Aorta (tissue), 5 donors: Measurements from ENCODE around the gene TMIGD1. TPM values are rescaled to one million over a fixed set of nuclear protein-coding genes. Genes with fewer than 3 reads are reported as not detected.

ENCODE experiments used
- ATAC-seq: fragments of 200-7000 bp; cut with Tn5 transposase; one replicate; pipeline ENCODE4 v1.9.1; 2022; ENCODE audit warnings: moderate library complexity; ENCODE audit not compliant: low FRiP score
- DNase-seq, 2 donors: peaks; one replicate each; pipeline ENCODE4 v3.0.0-alpha.2; 2020
- H3K27ac ChIP-seq, 2 donors: one replicate each; pipeline ENCODE4 v1.5.1; 2013; ENCODE audit warnings: low read length in 2 of 2, mild to moderate bottlenecking in 2 of 2, moderate library complexity in 2 of 2, control low read depth in 1 of 2, inconsistent platforms in 1 of 2, low read depth in 1 of 2
- H3K27me3 ChIP-seq, 2 donors: one replicate each; pipeline ENCODE4 v1.6.1; 2013; ENCODE audit warnings: control low read depth in 1 of 2, low read length in 1 of 2, mild to moderate bottlenecking in 1 of 2, moderate library complexity in 1 of 2; ENCODE audit not compliant: insufficient read depth in 2 of 2, control insufficient read depth in 1 of 2
- H3K36me3 ChIP-seq, 2 donors: one replicate each; pipeline ENCODE4 v1.6.1; 2013; ENCODE audit warnings: control low read depth in 1 of 2, low read length in 1 of 2, mild to moderate bottlenecking in 1 of 2; ENCODE audit not compliant: insufficient read depth in 2 of 2, control insufficient read depth in 1 of 2
- H3K4me1 ChIP-seq, 2 donors: one replicate each; pipeline ENCODE4 v1.6.1; 2013; ENCODE audit warnings: low read length in 2 of 2, control low read depth in 1 of 2, mild to moderate bottlenecking in 1 of 2, moderate library complexity in 1 of 2; ENCODE audit not compliant: insufficient read depth in 2 of 2, control insufficient read depth in 1 of 2
- H3K4me3 ChIP-seq, 2 donors: one replicate each; pipeline ENCODE4 v1.5.1; 2013; ENCODE audit warnings: low read length in 2 of 2, control low read depth in 1 of 2, mild to moderate bottlenecking in 1 of 2
- H3K9me3 ChIP-seq: one replicate; pipeline ENCODE4 v1.6.1; 2013; ENCODE audit warnings: mild to moderate bottlenecking, low read length; ENCODE audit not compliant: control insufficient read depth
- WGBS, 2 donors: extraction: QIAGEN DNeasy Blood & Tissue Kit; methylation state at CpG; one replicate each; pipeline ENCODE4 v1.1.7; 2013; 5-methylcytosine and 5-hydroxymethylcytosine counted together
- intact Hi-C, 2 donors: fragments of 100-400 bp; cut with DNase I; formaldehyde crosslinking; loops; one replicate each; pipeline versions ENCODE4 v1.14.2 to v1.15.0; 2022
- polyA plus RNA-seq, 2 donors: library from polyadenylated mRNA; stranded (reverse); fragments of 200-250 nt; gene quantifications; one replicate each; pipeline ENCODE4 v1.2.3, GENCODE V29; 2013
- total RNA-seq, 2 donors: library from RNA; stranded (reverse); fragmentation: NEBNext Ultra II Directional; extraction: Animal tissue kit (Norgen Biotek cat#: 25700); gene quantifications; one replicate each; pipeline ENCODE4 v1.2.1, GENCODE V29; 2021
- donor health status: healthy with polysubstance abuse.
- donor health status: Bipolar disorder and iron deficiency.
- donor health status: DM: no; HTN: no; CAD: no.
- donor health status: DM: no; HTN: no; CAD: no.
- donor health status: DM: yes; HTN: yes; CAD: no.

TMIGD1 gene
- total and polyA plus RNA-seq, 4 donors, result 1.9 TPM; not detected in 3

DNA sequence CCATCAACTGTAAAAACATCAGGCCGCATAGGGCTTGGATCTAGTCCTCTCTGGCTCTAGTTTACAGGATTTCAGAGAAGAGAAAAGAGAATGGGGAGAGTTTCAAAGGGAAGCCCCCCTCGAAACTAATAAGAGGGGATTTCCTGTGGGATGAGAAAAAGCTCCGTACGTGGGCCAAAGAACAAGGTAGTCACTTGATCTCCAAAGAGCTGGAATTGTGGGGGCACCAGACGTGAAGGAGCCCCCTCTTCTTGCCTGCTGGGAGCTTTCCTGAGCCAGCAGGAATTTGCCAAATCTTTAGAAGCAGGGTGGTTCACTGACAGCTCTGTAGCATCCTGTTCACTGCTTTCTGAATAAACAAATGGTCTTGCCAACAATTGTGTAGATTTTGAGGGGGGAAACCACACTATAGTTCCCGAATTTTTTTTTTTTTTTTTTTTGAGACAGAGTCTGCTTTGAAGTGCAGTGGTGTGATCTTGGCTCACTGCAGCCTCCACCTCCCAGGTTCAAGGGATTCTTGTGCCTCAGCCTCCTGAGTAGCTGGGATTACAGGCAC is 7.0 kb upstream of the TMIGD1 start:
- DNase-seq, result no peak
- no peak overlapping the region for H3K4me3 ChIP-seq
- H3K27ac ChIP-seq, result no peak overlapping the region
- ATAC-seq, result no peak
- H3K27me3 ChIP-seq, result no peaks in the 10 kb centered on the region
- no peaks in the 10 kb centered on the region for H3K4me1 ChIP-seq
- intact Hi-C loops, result no loop called here
- H3K9me3 ChIP-seq, result no peaks in the 10 kb centered on the region
- 52% methylated on average over 6 of the region's 6 CpGs for WGBS, 2 donors
- H3K36me3 ChIP-seq, result no peaks in the 10 kb centered on the region

DNA sequence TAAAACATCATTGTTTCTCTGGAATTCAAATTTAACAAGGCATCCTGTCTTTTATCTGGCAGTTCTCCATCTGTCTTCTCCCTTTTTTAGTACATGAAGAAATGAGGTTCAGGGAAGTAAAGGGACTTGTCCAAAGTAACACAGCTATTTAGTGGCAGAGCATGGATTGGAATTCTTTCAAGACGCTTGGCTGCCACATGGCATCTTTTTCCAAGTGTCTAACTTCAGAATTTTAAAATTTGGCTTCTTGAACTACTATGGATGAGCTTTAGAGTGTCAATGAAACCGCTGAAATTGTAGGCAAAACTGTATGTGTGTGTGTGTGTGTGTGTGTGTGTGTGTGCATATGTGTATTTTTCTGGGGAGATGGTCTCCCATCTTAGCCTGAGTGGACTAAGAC is 5.2 kb upstream of the TMIGD1 start:
- Histone ChIP-seq H3K4me3 (no peak overlapping the region), H3K36me3 (no peaks in the 10 kb centered on the region), H3K4me1 (no peaks in the 10 kb centered on the region), H3K9me3 (no peaks in the 10 kb centered on the region), H3K27ac (no peak overlapping the region), H3K27me3 (no peaks in the 10 kb centered on the region)
- ATAC-seq, result no peak
- intact Hi-C loops, result loop anchor here in 1 of 2 donors (5.0 kb wide), 1 partner anchor 217 kb away; no protein-coding TSS in a partner anchor
- DNase-seq, result no peak
- 77 to 84% methylated on average over 2 of the region's 2 CpGs for WGBS, 2 donors

DNA sequence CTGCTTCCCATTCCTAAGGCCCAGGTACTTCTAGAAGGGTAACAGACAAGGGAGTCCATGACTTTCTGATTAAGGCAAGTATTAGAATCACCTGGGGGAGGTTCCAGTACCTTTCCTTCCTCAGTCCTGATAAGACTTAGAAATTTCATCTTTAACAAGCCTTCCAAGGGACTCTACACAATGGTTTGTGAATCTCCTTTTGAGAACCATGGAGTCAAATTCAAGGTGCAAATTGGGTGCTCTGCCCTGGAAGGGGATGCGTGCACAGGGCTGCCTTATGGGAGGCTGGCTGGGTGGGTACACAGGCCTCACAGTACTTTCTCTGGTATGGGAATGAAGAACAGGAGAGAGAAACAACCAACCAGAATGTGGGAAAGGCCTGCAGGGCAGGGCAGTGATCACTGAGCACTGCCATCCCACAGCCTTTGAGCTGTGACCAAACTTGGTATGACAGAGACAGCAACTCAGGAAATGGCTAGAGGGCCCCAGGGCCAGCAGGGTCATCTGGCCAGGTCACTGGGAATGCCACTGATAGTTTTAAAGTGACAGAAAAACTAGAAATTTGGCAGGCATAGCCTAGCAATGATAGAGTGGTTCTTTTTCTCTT is 3.6 kb upstream of the TMIGD1 start:
- Histone ChIP-seq H3K27me3 (no peaks in the 10 kb centered on the region), H3K36me3 (no peaks in the 10 kb centered on the region), H3K4me1 (no peaks in the 10 kb centered on the region), H3K27ac (no peak overlapping the region), H3K4me3 (no peak overlapping the region), H3K9me3 (no peaks in the 10 kb centered on the region)
- intact Hi-C loops, result loop anchor here in 1 of 2 donors (5.0 kb wide), 1 partner anchor 215 kb away; no protein-coding TSS in a partner anchor
- DNase-seq, result no peak
- WGBS, 2 donors, result 99 to 100% methylated on average over 1 of the region's 1 CpG
- no peak for ATAC-seq

DNA sequence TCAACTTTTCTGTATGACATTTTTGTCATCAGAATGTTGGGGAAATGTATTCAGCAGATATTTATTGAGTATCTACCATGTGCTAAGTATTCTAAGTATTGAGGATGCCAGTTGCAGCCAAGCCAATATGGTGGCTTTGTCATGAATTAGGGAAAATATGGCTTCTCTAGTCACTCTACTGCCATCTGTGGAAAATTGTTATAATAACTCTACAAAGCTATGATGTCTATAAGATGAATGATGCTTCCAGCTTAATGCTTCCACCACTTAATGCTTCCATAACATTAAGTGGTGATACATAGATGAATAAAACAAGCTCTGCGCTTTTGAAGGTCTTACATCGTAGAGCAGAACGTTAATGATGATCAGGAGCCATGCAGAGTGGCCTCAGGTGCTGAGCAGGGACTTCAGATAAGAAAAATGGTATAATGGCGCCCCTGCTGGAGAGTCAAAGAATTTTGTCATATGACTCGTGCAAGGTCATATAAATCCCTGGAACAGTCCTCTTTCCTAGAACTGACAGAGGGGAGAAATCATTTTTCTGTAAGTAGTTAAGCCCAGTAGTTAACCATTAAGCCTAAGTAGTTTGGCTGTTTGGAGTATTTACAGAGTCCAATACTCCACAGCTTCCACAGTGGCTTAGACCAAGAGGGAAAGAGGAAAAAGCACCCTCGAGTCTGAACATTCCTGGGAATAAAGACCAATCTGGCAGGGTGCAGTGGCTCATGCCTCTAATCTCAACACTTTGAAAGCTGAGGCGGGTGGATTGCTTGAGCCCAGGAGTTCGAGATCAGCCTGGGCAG is 2.7 kb upstream of the TMIGD1 start:
- DNase-seq (no peak), ATAC-seq (no peak)
- H3K4me3 ChIP-seq, result no peak overlapping the region
- 52 to 60% methylated on average over 8 of the region's 8 CpGs for WGBS, 2 donors
- H3K27ac ChIP-seq, result no peak overlapping the region
- H3K4me1 ChIP-seq, result no peaks in the 10 kb centered on the region
- H3K27me3 ChIP-seq, result no peaks in the 10 kb centered on the region
- intact Hi-C loops, result loop anchor here in 1 of 2 donors (5.0 kb wide), 1 partner anchor 214 kb away; no protein-coding TSS in a partner anchor
- no peaks in the 10 kb centered on the region for H3K36me3 ChIP-seq
- H3K9me3 ChIP-seq, result no peaks in the 10 kb centered on the region

DNA sequence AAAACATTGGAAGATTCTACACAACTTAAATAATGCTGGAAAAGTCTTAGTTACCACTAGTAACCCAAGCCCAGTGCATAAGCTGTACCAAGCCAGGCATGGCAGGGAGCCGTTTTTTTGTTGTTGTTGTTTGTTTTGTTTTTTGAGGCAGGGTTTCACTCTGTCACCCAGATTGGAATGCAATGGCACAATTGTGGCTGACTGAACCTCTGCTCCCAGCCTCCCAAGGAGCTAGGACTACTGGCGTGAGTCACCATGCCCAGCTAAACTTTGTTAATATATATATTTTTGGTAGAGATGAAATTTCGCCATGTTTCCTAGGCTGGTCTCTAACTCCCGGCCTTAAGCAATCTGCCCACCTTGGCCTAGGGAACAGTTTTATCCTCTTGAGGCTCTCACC is 564 bp upstream of the TMIGD1 start:
- WGBS, 2 donors, result 77 to 88% methylated on average over 4 of the region's 4 CpGs
- Histone ChIP-seq H3K27ac (no peak overlapping the region), H3K27me3 (no peaks in the 10 kb centered on the region), H3K36me3 (no peaks in the 10 kb centered on the region), H3K4me3 (no peak overlapping the region), H3K4me1 (no peaks in the 10 kb centered on the region), H3K9me3 (no peaks in the 10 kb centered on the region)
- DNase-seq, result no peak
- intact Hi-C loops, result no loop called here
- ATAC-seq, result no peak

DNA sequence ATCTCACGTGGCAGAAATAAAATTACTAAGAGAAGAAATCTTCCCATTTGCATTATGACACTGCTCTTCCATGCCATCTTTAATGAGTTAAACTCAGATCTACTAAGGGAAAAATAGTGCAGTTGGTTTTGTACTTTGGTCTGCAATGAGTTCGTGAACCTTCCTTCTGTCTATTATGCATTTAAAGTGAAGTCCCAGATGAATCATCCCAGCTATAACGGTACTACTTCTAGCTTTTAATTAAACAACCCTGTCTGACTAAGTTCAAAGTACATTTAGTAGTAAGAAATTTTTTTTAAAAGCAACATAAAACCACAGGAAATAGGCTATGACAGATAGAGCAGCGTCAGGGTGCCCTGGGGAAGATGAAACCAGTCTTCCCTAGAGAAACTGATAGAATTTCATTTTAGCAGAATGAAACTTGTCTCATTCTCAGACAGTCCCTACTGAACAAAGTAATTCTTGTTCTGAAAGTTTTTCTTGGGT is 1.8 kb downstream of the TMIGD1 start:
- H3K4me1 ChIP-seq, result no peaks in the 10 kb centered on the region
- DNase-seq (no peak), ATAC-seq (no peak)
- no peak overlapping the region for H3K4me3 ChIP-seq
- 70 to 71% methylated on average over 4 of the region's 4 CpGs for WGBS, 2 donors
- intact Hi-C loops, result no loop called here
- H3K27me3 ChIP-seq, result no peaks in the 10 kb centered on the region
- no peaks in the 10 kb centered on the region for H3K36me3 ChIP-seq
- H3K27ac ChIP-seq, result no peak overlapping the region
- no peaks in the 10 kb centered on the region for H3K9me3 ChIP-seq

DNA sequence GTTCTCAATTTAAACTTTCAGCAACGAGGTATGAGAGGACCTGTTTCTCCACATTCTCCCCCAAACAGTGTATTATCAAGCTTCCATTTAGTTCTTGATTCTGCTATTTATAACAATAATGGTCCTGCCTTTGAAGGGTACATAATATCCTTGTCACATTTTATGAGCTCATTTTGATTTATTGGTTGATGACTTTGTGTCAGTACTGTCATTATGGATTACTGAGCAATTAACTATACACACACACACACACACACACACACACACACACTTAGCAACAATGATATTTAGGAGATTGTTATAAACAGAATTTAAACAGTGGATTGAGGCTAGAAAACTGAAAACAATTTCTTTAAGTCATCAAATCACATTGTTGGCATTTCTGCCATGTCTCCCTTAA is 7.0 kb downstream of the TMIGD1 start:
- intact Hi-C loops, result no loop called here
- ATAC-seq (no peak), DNase-seq (no peak)
- Histone ChIP-seq H3K27me3 (no peaks in the 10 kb centered on the region), H3K9me3 (no peaks in the 10 kb centered on the region), H3K27ac (no peak overlapping the region), H3K36me3 (no peaks in the 10 kb centered on the region), H3K4me1 (no peaks in the 10 kb centered on the region), H3K4me3 (no peak overlapping the region)
- WGBS, 2 donors, result 31 to 32% methylated on average over 1 of the region's 1 CpG

DNA sequence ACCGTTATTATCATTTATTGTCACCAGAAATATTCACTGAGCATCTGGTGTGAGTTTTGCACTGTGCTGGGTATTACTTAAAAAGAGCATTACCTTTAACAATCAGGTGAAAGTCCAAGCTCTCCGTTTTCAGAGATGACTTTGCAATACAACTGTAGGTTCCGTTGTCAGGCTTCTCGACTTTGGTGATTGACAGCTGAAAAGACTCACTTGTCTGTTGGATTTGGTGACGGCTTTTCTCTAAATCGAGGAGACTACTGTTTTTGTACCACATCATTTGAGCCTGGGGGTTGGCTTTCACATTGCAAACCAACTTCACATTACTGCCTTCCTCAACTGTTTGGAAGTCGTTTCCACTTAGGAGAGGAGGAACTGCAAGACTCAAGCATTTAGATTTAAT is 9.1 kb downstream of the TMIGD1 start:
- intact Hi-C loops, result no loop called here
- Histone ChIP-seq H3K27me3 (no peaks in the 10 kb centered on the region), H3K27ac (no peak overlapping the region), H3K4me3 (no peak overlapping the region), H3K4me1 (no peaks in the 10 kb centered on the region), H3K36me3 (no peaks in the 10 kb centered on the region), H3K9me3 (no peaks in the 10 kb centered on the region)
- 82 to 85% methylated on average over 7 of the region's 7 CpGs for WGBS, 2 donors
- ATAC-seq (no peak), DNase-seq (no peak)
